Fibroblast of lung (primary cell): Measurements from ENCODE around the gene SMIM9. TPM values are rescaled to one million over a fixed set of nuclear protein-coding genes. Genes with fewer than 3 reads are reported as not detected.
A peak's percentile ranks its signal among the peaks of the same experiment; 100 is the strongest.

Experiments used
- DNase-seq, 2 donors: peaks; one replicate each; pipeline versions ENCODE4 v3.0.0 to v3.0.0-alpha.2; 2010; ENCODE audit warnings: low read depth in 2 of 2
- H2AFZ ChIP-seq: 2 replicates; pipeline ENCODE4 v1.5.1; 2012; ENCODE audit warnings: low read length, control low read depth, inconsistent platforms
- H3K27ac ChIP-seq: 2 replicates; pipeline ENCODE4 v1.5.1; 2011; ENCODE audit warnings: low read length, control low read depth; ENCODE audit not compliant: insufficient read depth
- H3K27me3 ChIP-seq: 2 replicates; pipeline ENCODE4 v1.5.1; 2011; ENCODE audit warnings: mild to moderate bottlenecking, low read length; ENCODE audit not compliant: control insufficient read depth, insufficient read depth
- H3K36me3 ChIP-seq: 2 replicates; pipeline ENCODE4 v1.5.1; 2011; ENCODE audit warnings: low read length; ENCODE audit not compliant: control insufficient read depth, insufficient read depth
- H3K4me1 ChIP-seq: 2 replicates; pipeline ENCODE4 v1.5.1; 2011; ENCODE audit warnings: low read length; ENCODE audit not compliant: control insufficient read depth, insufficient read depth; ENCODE audit errors: extremely low read depth
- H3K4me2 ChIP-seq: 2 replicates; pipeline ENCODE4 v1.5.1; 2011; ENCODE audit warnings: low read length, control low read depth; ENCODE audit not compliant: insufficient read depth; ENCODE audit errors: extremely low read depth
- H3K4me3 ChIP-seq, 4 experiments: fragments of 200-600 bp in 1 of 4; sonication (generic) in 1 of 4; replicated peaks in 1 of 4; 2 replicates each; pipeline ENCODE4 v1.5.1; 2011 to 2016; ENCODE audit warnings: low read length in 4 of 4, low read depth in 3 of 4, mild to moderate bottlenecking in 3 of 4, control low read depth in 2 of 4, inconsistent platforms in 1 of 4, mixed read lengths in 1 of 4; ENCODE audit not compliant: insufficient read depth in 1 of 4; ENCODE audit errors: control extremely low read depth in 1 of 4
- H3K79me2 ChIP-seq: 2 replicates; pipeline ENCODE4 v1.5.1; 2012; ENCODE audit warnings: mild to moderate bottlenecking, low read length, inconsistent platforms; ENCODE audit not compliant: control insufficient read depth, insufficient read depth
- H3K9ac ChIP-seq: 2 replicates; pipeline ENCODE4 v1.5.1; 2011; ENCODE audit warnings: mild to moderate bottlenecking, low read length, control low read depth; ENCODE audit not compliant: insufficient read depth
- H3K9me3 ChIP-seq: 2 replicates; pipeline ENCODE4 v1.5.1; 2012; ENCODE audit warnings: low read depth, low read length; ENCODE audit not compliant: control insufficient read depth, insufficient read depth
- H4K20me1 ChIP-seq: 2 replicates; pipeline ENCODE4 v1.5.1; 2011; ENCODE audit warnings: low read length; ENCODE audit not compliant: control insufficient read depth, insufficient read depth; ENCODE audit errors: extremely low read depth
- CTCF ChIP-seq, 2 donors: IDR thresholded peaks in 1 of 2; conservative IDR thresholded peaks in 1 of 2; 1 replicate in 1 of 2; 2 replicates in 1 of 2; pipeline ENCODE4 v1.5.1; 2011 to 2012; ENCODE audit warnings: low read length in 2 of 2, control low read depth in 1 of 2, inconsistent platforms in 1 of 2, low read depth in 1 of 2, mild to moderate bottlenecking in 1 of 2
- EZH2 ChIP-seq: IDR thresholded peaks from 2 replicates; pipeline ENCODE4 v1.5.1; 2012; ENCODE audit warnings: low read length, control low read depth, mild to moderate bottlenecking; ENCODE audit errors: missing control alignments
- polyA plus RNA-seq, 2 donors: library from polyadenylated mRNA; depleted of rRNA in 1 of 2; stranded (reverse) in 1 of 2; unstranded in 1 of 2; fragments of >200 nt; gene quantifications; 2 replicates each; pipeline ENCODE4 v1.2.1, GENCODE V29; 2011 to 2012; ENCODE audit warnings: missing spikeins in 1 of 2
- total RNA-seq: library from RNA; depleted of rRNA; stranded (reverse); fragments of >200 nt; gene quantifications from 2 replicates; pipeline ENCODE4 v1.2.1, GENCODE V29; 2014

The SMIM9 gene
- total and polyA plus RNA-seq, 2 donors (not counting 1 experiment from before 2014, with no cell fraction given): not detected

- Histone ChIP-seq H3K27me3 (no peaks in the 10 kb centered on the region), H4K20me1 (no peaks in the 10 kb centered on the region), H3K9me3 (no peaks in the 10 kb centered on the region), H3K27ac (no peak overlapping the region), H3K79me2 (no peaks in the 10 kb centered on the region), H3K4me1 (no peaks in the 10 kb centered on the region), H3K4me2 (no peak overlapping the region), H3K36me3 (no peaks in the 10 kb centered on the region), H3K4me3 (no peak overlapping the region), H2AFZ (no peak overlapping the region), H3K9ac (no peak overlapping the region)
- DNase-seq: peak; percentile 78 to 84
- TF ChIP-seq EZH2 (no peak), CTCF (conservative IDR thresholded peaks at IDR 0.05 in 1 of 2, IDR thresholded peaks at IDR 0.05 in 1 of 2; ENCODE audit: low read depth in 1 of 2, low read length in 2 of 2) (no peak)
Observed at GRCh38 chrX:154815274-154815818, 19.1 kb downstream of the SMIM9 start.

DNA sequence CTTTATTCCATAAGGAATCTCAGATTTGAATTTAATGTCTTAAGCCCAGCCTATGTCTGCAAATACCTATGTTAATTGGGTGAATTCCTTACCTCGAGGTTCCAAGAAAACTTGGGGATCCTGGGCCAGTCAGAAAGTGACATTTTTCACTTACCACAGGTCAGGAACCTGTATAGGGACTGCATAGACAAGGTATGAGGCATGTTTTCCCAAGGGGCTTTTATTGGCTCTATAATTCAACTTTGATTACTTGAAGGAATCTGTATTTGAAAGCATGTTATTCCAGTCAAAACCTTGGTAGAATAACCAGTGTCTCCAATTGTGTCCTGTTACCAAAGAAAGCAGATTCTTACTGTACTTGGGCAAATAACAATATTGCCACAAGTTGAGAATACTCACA is 20.7 kb downstream of the SMIM9 start:
- Histone ChIP-seq H3K79me2 (no peaks in the 10 kb centered on the region), H3K36me3 (no peaks in the 10 kb centered on the region), H3K4me1 (no peaks in the 10 kb centered on the region), H3K9ac (no peak overlapping the region), H3K4me2 (no peak overlapping the region), H3K27ac (no peak overlapping the region), H2AFZ (no peak overlapping the region), H3K4me3 (no peak overlapping the region), H3K27me3 (no peaks in the 10 kb centered on the region), H4K20me1 (no peaks in the 10 kb centered on the region), H3K9me3 (no peaks in the 10 kb centered on the region)
- DNase-seq: no peak
- TF ChIP-seq CTCF (conservative IDR thresholded peaks at IDR 0.05 in 1 of 2, IDR thresholded peaks at IDR 0.05 in 1 of 2; ENCODE audit: low read depth in 1 of 2, low read length in 2 of 2) (no peak), EZH2 (no peak)

- H3K27me3 ChIP-seq: no peaks in the 10 kb centered on the region
- no peak for TF ChIP-seq EZH2
- TF ChIP-seq CTCF (conservative IDR thresholded peaks at IDR 0.05 in 1 of 2, IDR thresholded peaks at IDR 0.05 in 1 of 2; ENCODE audit: low read depth in 1 of 2, low read length in 2 of 2): no peak
- no peak overlapping the region for H3K27ac ChIP-seq
- H3K79me2 ChIP-seq: no peaks in the 10 kb centered on the region
- H3K9me3 ChIP-seq: no peaks in the 10 kb centered on the region
- H3K4me1 ChIP-seq: no peaks in the 10 kb centered on the region
- no peak overlapping the region for H3K4me3 ChIP-seq
- no peak for DNase-seq
- H2AFZ ChIP-seq: no peak overlapping the region
- H3K9ac ChIP-seq: no peak overlapping the region
- H3K4me2 ChIP-seq: no peak overlapping the region
- no peaks in the 10 kb centered on the region for H3K36me3 ChIP-seq
- H4K20me1 ChIP-seq: no peaks in the 10 kb centered on the region
Observed at GRCh38 chrX:154812341-154813101, 21.9 kb downstream of the SMIM9 start.
